Activated CD4-positive, alpha-beta memory T cell treated with anti-CD3 and anti-CD28 coated beads, Interleukin-2, amount 10 ng/mL, durations not matched to agents 7 days and 5 days (primary cell): ENCODE measurements around the gene AKR1C4. TPM values are rescaled to one million over a fixed set of nuclear protein-coding genes. Genes with fewer than 3 reads are reported as not detected.
"Not testable (repeated sequence)": the region's sequence is repeated elsewhere in the genome, so short reads cannot be mapped to it uniquely, and the experiment has no call there.

Source experiments
- CTCF ChIA-PET: fragments of 350-600 bp; sonication (Branson Sonifier 250); formaldehyde crosslinking; loops from one replicate; lab custom pipeline; 2021; ENCODE audit warnings: antibody characterized with exemption, inconsistent platforms; lab: Charles Lee
- POLR2A ChIA-PET: fragments of 350-600 bp; sonication (Branson Sonifier 250); formaldehyde crosslinking; loops from one replicate; lab custom pipeline; 2021; ENCODE audit warnings: antibody characterized with exemption; lab: Charles Lee
- DNase-seq: peaks from one replicate; pipeline ENCODE4 v3.0.0-alpha.2; 2020
- H3K27ac Mint-ChIP-seq: one replicate; pipeline ENCODE4 v1.8.0; 2021; ENCODE audit warnings: mild to moderate bottlenecking, mixed read lengths
- H3K27me3 Mint-ChIP-seq: one replicate; pipeline ENCODE4 v1.8.0; 2021; ENCODE audit warnings: mixed read lengths
- H3K36me3 Mint-ChIP-seq: one replicate; pipeline ENCODE4 v1.8.0; 2021; ENCODE audit warnings: low read depth, mixed read lengths
- H3K4me1 Mint-ChIP-seq: one replicate; pipeline ENCODE4 v1.8.0; 2021; ENCODE audit warnings: mixed read lengths
- H3K4me3 Mint-ChIP-seq: one replicate; pipeline ENCODE4 v1.8.0; 2021; ENCODE audit warnings: mild to moderate bottlenecking, mixed read lengths
- H3K9me3 Mint-ChIP-seq: one replicate; pipeline ENCODE4 v1.8.0; 2021; ENCODE audit warnings: mixed read lengths
- total RNA-seq, 2 experiments: library from RNA; stranded (reverse); gene quantifications; one replicate each; pipeline ENCODE4 v1.2.3, GENCODE V29; 2021

The AKR1C4 gene
- total RNA-seq, 2 experiments from 2014 or later: not detected

- ChIA-PET POLR2A (no interaction called here), CTCF (interaction anchor here (1.0 kb wide), 1 partner anchor 9 kb away, joined by 3 read pairs; no protein-coding TSS in a partner anchor)
- Mint-ChIP-seq H3K9me3 (no peaks in the 10 kb centered on the region), H3K27me3 (no peaks in the 10 kb centered on the region), H3K27ac (no peak overlapping the region), H3K4me1 (no peaks in the 10 kb centered on the region), H3K4me3 (no peak overlapping the region), H3K36me3 (peaks cover 8% of the 10 kb centered on the region)
- no peak for DNase-seq
Measured at GRCh38 chr10:5219262-5219661, 22.6 kb downstream of the AKR1C4 start.

GRCh38 chr10:5222942-5223341 lies 26.3 kb downstream of the AKR1C4 start:
- H3K27ac Mint-ChIP-seq, H3K27me3 Mint-ChIP-seq, POLR2A ChIA-PET, DNase-seq, CTCF ChIA-PET, H3K4me1 Mint-ChIP-seq, H3K9me3 Mint-ChIP-seq, H3K4me3 Mint-ChIP-seq: not testable (repeated sequence)
- H3K36me3 Mint-ChIP-seq: peaks cover 14% of the 10 kb centered on the region

- ChIA-PET CTCF (no interaction called here), POLR2A (no interaction called here)
- H3K27ac Mint-ChIP-seq: no peak overlapping the region
- H3K9me3 Mint-ChIP-seq: peaks cover 2% of the 10 kb centered on the region
- H3K27me3 Mint-ChIP-seq: no peaks in the 10 kb centered on the region
- no peak overlapping the region for H3K4me3 Mint-ChIP-seq
- no peaks in the 10 kb centered on the region for H3K4me1 Mint-ChIP-seq
- H3K36me3 Mint-ChIP-seq: peaks cover 17% of the 10 kb centered on the region
- DNase-seq: no peak
Measured at GRCh38 chr10:5229019-5229418, 32.4 kb downstream of the AKR1C4 start.

GRCh38 chr10:5233324-5233723 lies 36.7 kb downstream of the AKR1C4 start:
- Mint-ChIP-seq H3K4me1 (no peaks in the 10 kb centered on the region), H3K27me3 (no peaks in the 10 kb centered on the region), H3K4me3 (no peak overlapping the region), H3K9me3 (peaks cover 28% of the 10 kb centered on the region), H3K27ac (no peak overlapping the region), H3K36me3 (peaks cover 38% of the 10 kb centered on the region)
- CTCF ChIA-PET: no interaction called here
- POLR2A ChIA-PET: no interaction called here
- DNase-seq: no peak

- CTCF ChIA-PET: no interaction called here
- no peak for DNase-seq
- H3K36me3 Mint-ChIP-seq: peaks cover 44% of the 10 kb centered on the region
Measured at GRCh38 chr10:5234106-5234860, 37.6 kb downstream of the AKR1C4 start.

GRCh38 chr10:5237541-5237940 lies 40.9 kb downstream of the AKR1C4 start:
- H3K4me1 Mint-ChIP-seq, H3K4me3 Mint-ChIP-seq, POLR2A ChIA-PET, H3K27ac Mint-ChIP-seq, H3K27me3 Mint-ChIP-seq, DNase-seq: not testable (repeated sequence)
- CTCF ChIA-PET: interaction anchor here (0.7 kb wide), 1 partner anchor 455 kb away, joined by 3 read pairs; no protein-coding TSS in a partner anchor
- Mint-ChIP-seq H3K9me3 (peaks cover 41% of the 10 kb centered on the region), H3K36me3 (peaks cover 48% of the 10 kb centered on the region)

More at GRCh38 chr10:5234106-5234860, 37.6 kb downstream of the AKR1C4 start:
- no peak overlapping the region for H3K4me3 Mint-ChIP-seq
- H3K27ac Mint-ChIP-seq: no peak overlapping the region
- no peaks in the 10 kb centered on the region for H3K27me3 Mint-ChIP-seq
- H3K4me1 Mint-ChIP-seq: no peaks in the 10 kb centered on the region
- POLR2A ChIA-PET: no interaction called here
- H3K9me3 Mint-ChIP-seq: peaks cover 35% of the 10 kb centered on the region

- Mint-ChIP-seq H3K9me3 (peaks cover 25% of the 10 kb centered on the region), H3K27ac (no peak overlapping the region), H3K4me3 (no peak overlapping the region), H3K36me3 (peaks cover 25% of the 10 kb centered on the region), H3K4me1 (peaks cover 7% of the 10 kb centered on the region), H3K27me3 (no peaks in the 10 kb centered on the region)
- POLR2A ChIA-PET: no interaction called here
- CTCF ChIA-PET: no interaction called here
- no peak for DNase-seq
Measured at GRCh38 chr10:5242585-5242984, 45.9 kb downstream of the AKR1C4 start.

- H3K27me3 Mint-ChIP-seq: no peaks in the 10 kb centered on the region
Measured at GRCh38 chr10:5243521-5243987, 46.9 kb downstream of the AKR1C4 start.

GRCh38 chr10:5252177-5253037 lies 55.8 kb downstream of the AKR1C4 start:
- Mint-ChIP-seq H3K27ac (no peak overlapping the region), H3K4me1 (no peaks in the 10 kb centered on the region), H3K4me3 (no peak overlapping the region), H3K27me3 (no peaks in the 10 kb centered on the region), H3K9me3 (peaks cover 4% of the 10 kb centered on the region), H3K36me3 (peaks cover 22% of the 10 kb centered on the region)
- no peak for DNase-seq
- POLR2A ChIA-PET: no interaction called here
- CTCF ChIA-PET: no interaction called here

More at GRCh38 chr10:5243521-5243987, 46.9 kb downstream of the AKR1C4 start:
- Mint-ChIP-seq H3K27ac (no peak overlapping the region), H3K9me3 (peaks cover 15% of the 10 kb centered on the region), H3K4me3 (no peak overlapping the region), H3K4me1 (peaks cover 7% of the 10 kb centered on the region), H3K36me3 (peaks cover 15% of the 10 kb centered on the region)
- DNase-seq: no peak
- ChIA-PET CTCF (no interaction called here), POLR2A (no interaction called here)

GRCh38 chr10:5254488-5254887 lies 57.9 kb downstream of the AKR1C4 start:
- Mint-ChIP-seq H3K36me3 (peaks cover 26% of the 10 kb centered on the region), H3K9me3 (peaks cover 4% of the 10 kb centered on the region), H3K27me3 (no peaks in the 10 kb centered on the region), H3K4me3 (no peak overlapping the region), H3K4me1 (no peaks in the 10 kb centered on the region), H3K27ac (no peak overlapping the region)
- ChIA-PET CTCF (no interaction called here), POLR2A (no interaction called here)
- DNase-seq: no peak

- DNase-seq, H3K4me3 Mint-ChIP-seq, CTCF ChIA-PET, POLR2A ChIA-PET, H3K27me3 Mint-ChIP-seq, H3K27ac Mint-ChIP-seq, H3K9me3 Mint-ChIP-seq, H3K4me1 Mint-ChIP-seq: not testable (repeated sequence)
- peaks cover 30% of the 10 kb centered on the region for H3K36me3 Mint-ChIP-seq
Measured at GRCh38 chr10:5257768-5258167, 61.1 kb downstream of the AKR1C4 start.

GRCh38 chr10:5259132-5259951 lies 62.7 kb downstream of the AKR1C4 start:
- H3K4me1 Mint-ChIP-seq: no peaks in the 10 kb centered on the region
- POLR2A ChIA-PET: no interaction called here

More at GRCh38 chr10:5259132-5259951, 62.7 kb downstream of the AKR1C4 start:
- Mint-ChIP-seq H3K27me3 (no peaks in the 10 kb centered on the region), H3K4me3 (no peak overlapping the region), H3K9me3 (peaks cover 10% of the 10 kb centered on the region), H3K36me3 (peaks cover 45% of the 10 kb centered on the region), H3K27ac (no peak overlapping the region)
- no peak for DNase-seq
- CTCF ChIA-PET: no interaction called here
